Upper lobe of left lung (tissue), 4 donors: Measurements from ENCODE around the gene PRKG1.

Experiments
- EP300 ChIP-seq, 4 donors: sonication (generic); formaldehyde crosslinking; IDR thresholded peaks; one replicate each; pipeline ENCODE4 v1.5.1; 2017; ENCODE audit warnings: antibody characterized with exemption in 4 of 4, control low read depth in 2 of 4
- TF ChIP-seq, protein P1 (sequence below), 6 experiments: fragments of 450-650 bp in 4 of 6; fragments of 200-600 bp in 2 of 6; sonication (generic) in 2 of 6; IDR thresholded peaks; one replicate each; pipeline ENCODE4 v1.5.1; 2016 to 2019; ENCODE audit warnings: antibody characterized with exemption in 6 of 6

DNA sequence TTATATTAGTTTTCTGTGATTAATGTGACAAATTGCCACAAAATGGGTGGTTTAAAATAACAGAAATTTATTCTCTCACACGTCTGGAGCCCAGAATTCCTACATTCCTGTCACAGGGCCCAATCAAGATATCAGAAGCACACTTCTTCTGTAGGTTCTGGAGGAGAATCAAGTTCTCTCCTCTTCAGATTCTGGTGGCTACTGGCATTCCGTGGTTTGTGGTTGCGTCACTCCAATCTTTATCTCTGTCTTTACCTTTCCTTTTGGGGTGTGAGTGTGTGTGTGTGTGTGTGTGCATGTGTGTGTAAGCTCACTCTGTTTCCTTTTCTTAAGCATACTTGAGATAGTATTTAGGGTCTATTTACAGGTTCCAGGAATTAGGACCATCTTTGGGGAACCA, 1124.3 kb downstream of the PRKG1 start:
- TF ChIP-seq, protein P1, sequence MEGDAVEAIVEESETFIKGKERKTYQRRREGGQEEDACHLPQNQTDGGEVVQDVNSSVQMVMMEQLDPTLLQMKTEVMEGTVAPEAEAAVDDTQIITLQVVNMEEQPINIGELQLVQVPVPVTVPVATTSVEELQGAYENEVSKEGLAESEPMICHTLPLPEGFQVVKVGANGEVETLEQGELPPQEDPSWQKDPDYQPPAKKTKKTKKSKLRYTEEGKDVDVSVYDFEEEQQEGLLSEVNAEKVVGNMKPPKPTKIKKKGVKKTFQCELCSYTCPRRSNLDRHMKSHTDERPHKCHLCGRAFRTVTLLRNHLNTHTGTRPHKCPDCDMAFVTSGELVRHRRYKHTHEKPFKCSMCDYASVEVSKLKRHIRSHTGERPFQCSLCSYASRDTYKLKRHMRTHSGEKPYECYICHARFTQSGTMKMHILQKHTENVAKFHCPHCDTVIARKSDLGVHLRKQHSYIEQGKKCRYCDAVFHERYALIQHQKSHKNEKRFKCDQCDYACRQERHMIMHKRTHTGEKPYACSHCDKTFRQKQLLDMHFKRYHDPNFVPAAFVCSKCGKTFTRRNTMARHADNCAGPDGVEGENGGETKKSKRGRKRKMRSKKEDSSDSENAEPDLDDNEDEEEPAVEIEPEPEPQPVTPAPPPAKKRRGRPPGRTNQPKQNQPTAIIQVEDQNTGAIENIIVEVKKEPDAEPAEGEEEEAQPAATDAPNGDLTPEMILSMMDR (IDR thresholded peaks at IDR 0.05): no peak
- no peak for TF ChIP-seq EP300 (IDR thresholded peaks at IDR 0.05)
